Vagina (tissue), 2 donors: Measurements from ENCODE around the gene VDAC2.

Experiments
- POLR2AphosphoS5 ChIP-seq, 2 donors: sonication (generic); formaldehyde crosslinking; IDR thresholded peaks; one replicate each; pipeline ENCODE4 v1.9.0; 2017; ENCODE audit warnings: antibody characterized with exemption in 2 of 2, mild to moderate bottlenecking in 2 of 2, low read depth in 1 of 2; ENCODE audit not compliant: insufficient read depth in 1 of 2
- TF ChIP-seq, protein P1 (sequence below), 3 experiments: fragments of 450-650 bp in 2 of 3; fragments of 200-600 bp in 1 of 3; sonication (generic) in 1 of 3; IDR thresholded peaks; one replicate each; pipeline ENCODE4 v1.5.1; 2017 to 2019; ENCODE audit warnings: antibody characterized with exemption in 3 of 3, mild to moderate bottlenecking in 2 of 3, moderate library complexity in 2 of 3

DNA sequence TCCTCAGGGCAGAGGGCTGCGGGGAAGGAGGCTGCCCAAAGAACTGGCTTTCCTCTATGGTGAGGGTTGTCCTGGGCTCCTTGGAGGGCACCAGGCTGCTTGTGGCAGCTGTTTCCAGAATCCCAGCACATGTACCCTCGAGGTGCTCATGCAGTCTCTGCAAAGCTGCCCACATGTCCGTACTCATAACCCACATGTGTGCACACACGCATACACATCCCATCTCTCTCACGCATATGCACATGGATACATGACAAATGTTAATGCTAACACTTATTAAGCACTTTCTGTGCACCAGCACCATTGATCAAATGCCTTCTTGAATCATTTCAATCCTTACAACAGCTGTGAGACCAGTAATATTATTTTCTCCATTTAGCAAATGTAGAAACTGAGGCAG, 61.5 kb downstream of the VDAC2 start:
- TF ChIP-seq, protein P1, sequence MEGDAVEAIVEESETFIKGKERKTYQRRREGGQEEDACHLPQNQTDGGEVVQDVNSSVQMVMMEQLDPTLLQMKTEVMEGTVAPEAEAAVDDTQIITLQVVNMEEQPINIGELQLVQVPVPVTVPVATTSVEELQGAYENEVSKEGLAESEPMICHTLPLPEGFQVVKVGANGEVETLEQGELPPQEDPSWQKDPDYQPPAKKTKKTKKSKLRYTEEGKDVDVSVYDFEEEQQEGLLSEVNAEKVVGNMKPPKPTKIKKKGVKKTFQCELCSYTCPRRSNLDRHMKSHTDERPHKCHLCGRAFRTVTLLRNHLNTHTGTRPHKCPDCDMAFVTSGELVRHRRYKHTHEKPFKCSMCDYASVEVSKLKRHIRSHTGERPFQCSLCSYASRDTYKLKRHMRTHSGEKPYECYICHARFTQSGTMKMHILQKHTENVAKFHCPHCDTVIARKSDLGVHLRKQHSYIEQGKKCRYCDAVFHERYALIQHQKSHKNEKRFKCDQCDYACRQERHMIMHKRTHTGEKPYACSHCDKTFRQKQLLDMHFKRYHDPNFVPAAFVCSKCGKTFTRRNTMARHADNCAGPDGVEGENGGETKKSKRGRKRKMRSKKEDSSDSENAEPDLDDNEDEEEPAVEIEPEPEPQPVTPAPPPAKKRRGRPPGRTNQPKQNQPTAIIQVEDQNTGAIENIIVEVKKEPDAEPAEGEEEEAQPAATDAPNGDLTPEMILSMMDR (IDR thresholded peaks at IDR 0.05) = no peak
- no peak for TF ChIP-seq POLR2AphosphoS5 (IDR thresholded peaks at IDR 0.05; ENCODE audit: insufficient read depth in 1 of 2, low read depth in 1 of 2)
